ENCODE data around the gene PTTG1IP.
"Not testable (repeated sequence)": the region's sequence is repeated elsewhere in the genome, so short reads cannot be mapped to it uniquely, and the experiment has no call there.

PTTG1IP gene

DNA sequence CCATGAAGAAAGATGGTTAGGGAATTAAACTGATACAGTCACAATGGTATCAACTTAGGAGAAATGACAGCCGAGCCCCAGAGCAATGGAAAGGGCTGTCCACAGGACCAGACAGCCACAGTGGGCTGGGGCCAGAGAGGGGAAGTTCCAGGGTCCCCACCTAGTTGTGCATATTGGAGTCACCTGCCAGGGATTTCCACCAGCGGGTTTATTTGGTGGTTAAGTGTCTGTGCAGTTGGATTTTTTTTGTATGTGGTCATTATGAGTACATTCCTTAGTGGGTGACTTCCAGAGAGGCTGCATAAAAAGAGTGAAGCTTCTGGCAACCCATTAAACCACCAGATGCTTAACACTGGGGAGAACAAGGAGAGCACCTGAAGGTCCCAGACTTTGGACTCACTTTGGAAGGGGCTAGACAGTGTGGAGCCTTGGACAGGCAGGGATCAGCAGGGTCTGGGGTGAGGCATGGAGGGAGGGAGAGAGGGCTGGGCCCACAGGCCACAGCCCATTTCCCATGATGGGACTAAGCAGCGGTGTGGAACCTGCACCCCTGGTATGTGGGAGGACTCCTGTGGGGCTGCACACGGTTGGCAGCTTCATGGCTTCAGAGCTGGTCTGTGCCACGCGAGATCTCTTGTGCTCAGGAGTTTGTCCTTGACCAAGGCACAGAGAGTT, 7.8 kb upstream of the PTTG1IP start:
- DNase-seq (ENCODE audit: low spot score): no peak

DNA sequence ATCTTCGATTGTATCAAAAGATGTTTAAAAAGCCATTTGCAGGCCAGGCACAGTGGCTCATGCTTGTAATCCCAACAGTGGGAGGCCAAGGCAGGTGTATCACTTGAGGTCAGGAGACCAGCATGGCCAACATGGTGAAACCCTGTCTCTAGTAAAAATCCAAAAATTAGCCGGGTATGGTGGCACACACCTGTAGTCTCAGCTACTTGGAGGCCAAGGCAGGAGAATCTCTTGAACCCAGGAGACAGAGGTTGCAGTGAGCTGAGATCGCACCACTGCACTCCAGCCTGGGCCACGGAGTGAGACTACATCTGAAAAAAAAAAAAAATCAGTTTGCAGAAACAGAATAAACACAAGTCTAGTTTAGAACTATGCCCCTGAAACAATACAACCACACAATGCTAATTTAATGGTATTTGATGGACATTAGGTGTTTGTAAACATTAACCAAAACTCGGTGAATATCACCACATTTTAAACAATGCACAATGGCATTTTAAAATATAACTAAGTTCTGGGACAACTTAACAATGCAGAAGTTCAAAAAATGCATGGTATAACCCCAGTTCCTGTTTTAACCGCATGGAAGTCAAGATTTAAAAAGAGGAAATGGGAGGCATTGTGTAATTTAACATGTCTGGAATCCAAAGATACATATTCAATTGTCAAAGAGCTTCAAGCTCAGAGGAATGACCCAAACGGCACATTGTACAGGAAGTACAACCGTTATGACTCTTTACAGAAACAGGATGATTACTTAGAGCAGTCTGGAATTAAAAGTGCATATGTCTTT, 7.1 kb upstream of the PTTG1IP start:
- DNase-seq (ENCODE audit: low spot score): no peak

DNA sequence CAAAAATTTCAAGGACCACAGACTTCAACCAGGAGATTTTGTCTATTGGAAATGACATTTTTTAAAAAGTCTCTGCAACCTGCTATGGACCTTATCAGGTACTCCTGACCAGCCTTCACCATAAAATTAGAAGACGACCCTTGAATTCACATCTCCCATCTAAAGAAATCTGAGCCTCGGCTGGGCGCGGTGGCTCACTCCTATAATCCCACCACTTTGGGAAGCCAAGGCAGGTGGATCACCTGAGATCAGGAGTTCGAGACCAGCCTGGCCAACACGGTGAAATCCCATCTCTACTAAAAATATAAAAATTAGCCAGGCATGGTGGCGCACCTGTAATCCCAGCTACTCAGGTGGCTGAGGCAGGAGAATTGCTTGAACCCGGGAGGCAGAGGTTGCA, 5.7 kb upstream of the PTTG1IP start:
- DNase-seq (ENCODE audit: low spot score): not testable (repeated sequence)

DNA sequence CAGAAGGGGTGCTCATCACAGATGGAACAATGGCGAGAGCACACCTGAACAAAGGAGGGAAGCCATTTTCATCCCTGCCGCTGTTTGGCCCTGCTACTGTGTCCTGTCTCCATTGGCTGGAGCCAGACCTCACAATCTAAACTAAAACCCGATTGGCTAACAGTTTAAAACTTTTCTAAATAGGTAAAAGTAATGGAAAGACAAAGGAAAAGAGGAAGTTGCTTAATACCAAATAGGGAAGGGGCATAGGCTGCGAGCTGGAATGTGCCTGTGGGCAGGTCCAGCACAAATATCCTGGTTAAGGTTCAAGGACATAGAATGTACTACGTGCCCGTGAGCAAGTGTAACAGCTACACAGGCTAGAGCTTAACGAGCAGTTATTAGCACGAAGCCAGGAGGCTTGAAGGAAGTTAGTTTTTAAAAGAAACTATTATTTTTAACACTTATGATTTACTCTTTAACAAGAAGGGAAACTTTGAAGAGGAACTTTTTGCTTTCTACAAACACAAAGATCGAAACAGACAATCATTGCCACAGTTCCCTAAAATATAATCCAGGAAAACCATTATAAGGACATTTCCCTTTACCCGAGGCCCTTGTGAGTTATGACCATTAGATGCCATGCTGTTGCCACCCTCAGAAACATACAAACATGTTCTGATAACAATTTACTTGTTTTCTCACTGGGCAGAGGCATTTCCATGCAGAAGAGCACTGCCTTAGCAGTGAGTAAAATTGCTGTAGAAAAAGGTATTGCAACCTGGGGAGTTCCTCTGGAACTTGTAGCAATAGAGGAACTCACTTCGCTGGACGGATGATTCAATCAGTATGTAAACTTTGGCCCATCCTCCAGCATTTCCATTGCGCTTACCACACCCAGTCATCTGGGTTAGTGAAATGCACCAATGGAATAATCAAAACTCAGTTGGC, 4.8 kb upstream of the PTTG1IP start:
- DNase-seq (ENCODE audit: low spot score): no peak

DNA sequence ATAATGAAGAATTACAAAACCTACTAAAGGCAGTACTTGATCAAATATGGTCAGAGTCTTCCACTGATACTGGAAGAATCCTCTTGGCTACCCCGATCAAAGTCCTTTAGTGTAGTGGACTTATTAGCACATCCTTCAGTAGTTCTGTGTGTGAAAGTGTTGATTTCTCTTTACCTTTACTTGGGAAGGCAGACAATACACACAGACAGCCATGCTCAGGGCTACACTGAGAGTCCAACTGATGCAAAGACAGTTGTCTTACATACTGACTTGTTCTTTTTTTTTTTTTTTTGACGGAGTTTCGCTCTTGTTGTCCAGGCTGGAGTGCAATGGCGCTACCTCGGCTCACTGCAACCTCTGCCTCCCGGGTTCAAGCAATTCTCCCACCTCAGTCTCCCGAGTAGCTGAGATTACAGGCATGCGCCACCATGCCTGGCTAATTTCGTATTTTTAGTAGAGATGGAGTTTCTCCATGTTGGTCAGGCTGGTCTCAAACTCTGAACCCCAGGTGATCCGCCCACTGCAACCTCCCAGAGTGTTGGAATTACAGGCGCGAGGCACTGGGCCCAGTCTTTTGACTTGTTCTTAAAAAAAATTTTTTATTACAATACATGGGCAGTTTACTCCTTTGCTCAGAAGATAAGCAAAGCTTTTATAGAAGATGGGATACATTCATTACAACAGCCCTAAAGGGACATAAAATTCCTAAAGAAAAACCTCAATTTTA, 3.5 kb upstream of the PTTG1IP start:
- DNase-seq (ENCODE audit: low spot score): no peak

DNA sequence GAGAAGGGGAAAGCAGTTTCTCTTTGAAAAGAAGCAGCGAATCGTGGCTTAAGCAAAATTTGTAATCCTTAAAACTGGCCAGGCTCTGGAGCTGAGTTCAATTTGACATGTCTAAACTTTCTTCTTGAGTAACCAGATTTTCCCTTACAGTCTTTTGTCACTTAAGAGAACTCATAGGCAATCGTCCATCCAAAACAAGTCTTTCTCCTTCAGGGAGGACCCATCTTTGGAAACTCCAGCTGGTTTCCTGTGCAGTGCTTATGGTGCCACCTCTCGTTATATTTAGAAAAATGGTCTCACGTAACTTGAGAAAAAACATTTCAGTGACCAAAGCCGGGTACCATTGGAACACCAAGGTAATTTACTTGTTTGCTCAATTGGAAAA, 1.8 kb upstream of the PTTG1IP start:
- DNase-seq (ENCODE audit: low spot score): no peak

DNA sequence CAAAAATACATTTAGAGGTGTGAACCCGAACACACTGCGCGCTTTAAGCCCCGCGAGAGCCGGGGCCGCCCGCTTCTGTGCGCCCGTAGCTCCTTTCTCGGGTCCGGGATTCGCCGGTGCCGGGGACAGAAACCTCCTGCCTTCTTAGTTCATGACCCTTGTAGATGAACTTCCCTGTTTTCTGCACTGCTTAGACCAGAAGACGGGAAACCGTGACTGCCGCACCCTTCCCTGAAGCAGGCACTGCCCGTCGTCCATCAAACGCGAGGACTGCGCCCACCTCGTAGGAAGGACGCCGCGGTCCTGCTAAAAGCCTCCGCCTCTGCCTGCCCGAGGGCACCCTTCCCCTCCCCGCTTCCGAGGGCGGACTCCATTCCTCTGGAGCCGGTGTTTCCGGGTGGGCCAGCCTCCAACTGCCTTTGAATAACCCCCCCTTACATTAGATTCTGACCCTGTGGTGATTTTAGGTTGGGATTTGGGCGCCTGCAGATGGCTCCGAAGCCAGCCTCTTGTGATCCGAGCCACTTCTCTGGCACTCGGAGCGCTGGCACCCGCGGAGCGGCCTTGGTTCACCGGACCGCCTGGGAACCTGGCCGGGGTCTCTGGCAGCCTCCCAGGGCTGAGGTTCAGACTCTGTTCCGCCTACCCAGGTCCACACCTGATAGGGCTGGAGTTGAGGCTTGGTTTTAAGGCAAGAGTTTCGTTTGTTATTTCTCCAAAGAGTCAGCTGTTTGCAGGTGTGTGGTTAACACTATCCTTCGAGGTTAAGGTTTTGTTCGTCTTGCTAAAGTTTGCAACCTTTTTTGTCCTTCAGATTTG, 1.2 kb upstream of the PTTG1IP start:
- DNase-seq (ENCODE audit: low spot score): no peak

DNA sequence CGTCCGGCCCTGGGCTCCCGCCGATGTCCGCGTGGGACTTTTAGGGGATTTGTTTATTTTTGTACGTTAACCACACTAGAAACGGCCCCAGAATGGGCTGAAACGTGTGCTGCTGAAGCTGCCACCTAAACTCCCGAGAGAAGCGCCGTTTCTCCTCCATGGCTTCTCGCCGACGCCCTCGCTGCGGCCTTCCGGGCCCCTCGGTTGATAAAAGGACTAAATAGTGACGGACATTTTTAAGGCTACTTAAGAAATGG, 678 bp upstream of the PTTG1IP start:
- no peak for DNase-seq (ENCODE audit: low spot score)

DNA sequence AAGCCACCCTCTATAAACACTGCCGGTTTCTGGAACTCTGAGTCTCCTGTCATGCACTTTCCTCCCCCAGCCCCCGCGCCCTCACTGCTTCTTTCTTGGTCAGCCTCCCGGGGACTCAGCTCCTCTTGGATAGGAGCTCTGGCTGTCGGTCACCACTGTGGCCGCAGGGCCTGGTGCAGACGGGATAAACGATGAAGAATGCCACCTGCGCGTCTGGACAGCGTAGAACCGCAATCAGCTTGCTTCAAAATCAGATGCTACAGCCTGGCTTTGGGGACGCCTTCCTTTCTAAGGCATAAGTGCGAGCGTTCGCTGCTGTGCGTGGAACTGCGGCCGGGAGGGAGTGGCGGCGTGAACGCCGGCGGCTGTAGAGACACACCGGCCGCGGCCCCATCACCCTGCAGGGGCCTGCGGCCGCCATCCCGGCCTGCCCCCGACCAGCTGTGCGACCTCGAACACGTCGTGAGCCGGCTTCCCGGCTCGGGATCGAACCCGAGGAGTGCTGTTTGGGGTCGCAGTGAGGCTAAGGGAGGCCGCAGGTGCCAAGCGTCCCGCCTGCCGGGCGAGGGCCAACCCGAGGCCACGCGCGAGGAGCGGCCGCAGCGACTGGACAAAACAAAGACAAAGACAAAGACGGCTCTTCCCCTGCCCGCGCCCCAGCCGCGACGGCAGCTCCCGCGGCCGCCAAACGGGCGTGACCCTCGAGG, 688 bp downstream of the PTTG1IP start:
- DNase-seq (ENCODE audit: low spot score): no peak

DNA sequence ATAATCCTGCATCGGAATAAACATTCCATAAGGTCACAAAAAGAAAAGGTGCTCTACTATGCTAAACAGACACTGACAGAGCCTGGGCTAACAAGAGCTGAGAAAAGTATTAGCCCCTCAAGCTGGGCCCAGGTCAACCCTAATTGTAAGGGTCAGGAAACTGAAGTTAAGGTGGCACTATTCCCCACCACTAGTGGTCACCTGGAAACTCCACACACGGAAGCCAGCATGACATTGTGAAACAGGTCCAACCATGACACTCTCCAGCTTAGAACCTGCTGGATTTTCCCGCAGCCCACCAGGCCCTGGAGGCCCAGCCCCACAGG, 1.2 kb downstream of the PTTG1IP start:
- no peak for DNase-seq (ENCODE audit: low spot score)

DNA sequence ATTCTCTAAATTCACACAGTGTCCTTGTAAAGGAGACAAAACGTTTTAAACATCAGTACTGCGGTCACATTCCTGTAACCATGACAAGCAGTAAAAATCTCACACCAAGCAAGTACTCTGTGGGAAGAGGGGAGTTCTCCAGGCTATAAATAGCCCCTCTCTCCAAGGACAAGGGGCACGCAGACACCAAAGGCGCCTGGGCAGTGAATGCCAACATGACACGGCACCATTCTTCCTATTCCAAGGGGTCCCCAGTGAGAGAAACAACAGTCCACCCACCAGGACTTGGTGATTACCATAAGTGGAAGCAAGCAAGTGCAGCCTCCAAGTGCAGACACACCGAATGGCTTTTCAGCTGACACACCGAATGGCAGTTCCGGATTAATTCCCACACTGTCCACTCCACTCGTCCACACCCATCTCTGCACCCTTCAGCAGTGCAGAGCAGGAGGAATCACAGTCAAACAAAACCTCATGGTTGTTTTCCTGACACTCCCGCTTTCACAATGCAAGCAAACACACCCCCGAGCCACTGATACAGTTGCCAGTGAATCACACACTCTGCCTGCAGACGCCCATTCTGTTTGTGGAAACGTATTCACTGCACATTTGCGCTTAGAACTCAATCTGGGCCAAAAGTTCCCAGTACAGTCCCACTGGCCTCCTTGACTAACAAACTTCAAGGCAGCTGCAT, 1.8 kb downstream of the PTTG1IP start:
- DNase-seq (ENCODE audit: low spot score): no peak

DNA sequence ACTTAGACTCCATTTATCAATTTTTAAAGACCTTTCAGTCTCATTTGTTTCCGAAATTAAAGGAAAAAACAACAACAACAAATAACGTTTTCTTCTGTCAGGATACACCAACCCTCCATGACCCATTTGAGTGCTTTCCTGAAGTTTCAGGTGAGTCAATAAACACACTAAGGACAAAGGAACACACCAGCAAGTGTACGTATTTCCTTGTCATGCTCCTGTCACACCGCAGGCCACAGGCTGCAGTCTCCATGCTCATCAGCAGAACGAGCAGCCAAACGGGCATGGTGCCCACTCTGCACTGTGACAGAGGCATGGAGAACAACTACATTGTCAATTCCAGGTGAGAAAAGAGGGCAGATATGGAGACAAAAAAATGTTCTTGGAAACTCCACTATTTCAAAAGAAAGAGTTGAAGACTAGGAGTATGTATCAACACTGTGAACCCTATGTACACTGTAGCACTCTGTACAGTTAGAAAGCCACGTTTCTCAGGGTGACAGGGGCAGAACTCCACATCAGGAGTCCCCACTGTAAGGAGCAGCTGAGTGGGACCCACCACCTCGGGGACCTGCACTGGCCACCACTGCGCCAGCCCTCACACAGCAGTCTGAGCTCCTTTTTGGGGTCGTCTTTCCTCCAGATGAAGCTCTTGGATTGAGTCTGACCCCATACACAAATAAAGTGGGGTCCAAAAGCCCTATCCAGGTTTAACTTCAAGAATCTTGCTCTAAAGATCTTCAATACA, 2.6 kb downstream of the PTTG1IP start:
- no peak for DNase-seq (ENCODE audit: low spot score)

DNA sequence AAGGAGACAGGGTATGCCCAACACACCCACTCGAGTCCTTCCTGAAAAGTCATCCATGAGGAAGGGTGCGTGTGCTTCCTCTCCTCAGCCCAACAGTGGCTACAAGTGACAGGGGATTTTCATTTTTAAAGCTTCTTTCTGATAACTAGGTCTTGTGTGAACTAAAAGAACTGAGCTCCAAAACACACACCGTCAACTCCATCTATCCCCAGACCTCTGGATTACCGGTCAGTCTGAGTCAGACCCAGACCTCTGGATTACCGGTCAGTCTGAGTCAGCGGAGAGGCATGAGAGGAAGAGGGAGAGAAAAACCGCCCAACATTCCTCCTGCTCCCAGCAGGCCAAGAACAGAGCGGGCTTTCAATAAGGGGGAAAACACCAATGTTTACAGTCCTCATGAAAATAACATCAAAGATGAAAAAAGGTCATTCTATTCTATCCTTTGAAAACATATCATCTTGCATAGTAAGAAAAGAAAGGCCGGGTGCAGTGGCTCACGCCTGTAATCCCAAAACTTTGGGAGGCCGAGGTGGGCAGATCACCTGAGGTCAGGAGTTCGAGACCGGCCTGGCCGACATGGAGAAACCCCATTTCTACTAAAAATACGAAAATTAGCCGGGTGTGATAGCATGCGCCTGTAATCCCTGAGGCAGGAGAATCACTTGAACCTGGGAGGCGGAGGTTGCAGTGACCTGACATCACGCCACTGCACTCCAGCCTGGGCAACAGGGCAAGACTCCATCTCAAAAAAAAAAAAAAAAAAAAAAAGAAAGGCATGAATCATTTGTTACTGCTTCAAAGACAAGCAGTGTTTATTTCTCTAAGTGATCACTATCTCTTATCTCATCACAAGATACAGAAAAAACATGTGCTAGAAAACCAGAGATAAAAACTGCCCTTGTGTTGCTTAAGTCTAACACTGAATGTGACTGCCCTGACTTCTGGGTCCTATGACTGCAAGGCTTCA, 3.4 kb downstream of the PTTG1IP start:
- no peak for DNase-seq (ENCODE audit: low spot score)

DNA sequence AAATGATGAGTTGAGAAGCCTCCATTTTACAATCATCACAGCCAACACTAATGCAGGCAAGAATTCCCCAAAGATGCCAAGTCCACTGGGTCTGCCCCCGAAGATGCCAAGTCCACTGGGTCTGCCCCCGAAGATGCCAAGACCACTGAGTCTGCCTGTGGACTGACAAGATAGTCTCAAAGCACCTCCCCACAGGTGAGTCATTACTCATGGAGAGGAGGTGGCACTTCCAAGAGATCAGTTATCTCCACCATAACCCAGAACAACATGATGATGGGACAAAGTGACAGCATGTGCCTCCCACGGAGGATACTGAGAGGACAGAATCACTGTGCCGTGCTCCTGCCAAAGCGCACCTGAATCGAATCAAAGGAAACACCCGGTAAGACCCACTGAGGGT, 4.8 kb downstream of the PTTG1IP start:
- DNase-seq (ENCODE audit: low spot score): no peak

DNA sequence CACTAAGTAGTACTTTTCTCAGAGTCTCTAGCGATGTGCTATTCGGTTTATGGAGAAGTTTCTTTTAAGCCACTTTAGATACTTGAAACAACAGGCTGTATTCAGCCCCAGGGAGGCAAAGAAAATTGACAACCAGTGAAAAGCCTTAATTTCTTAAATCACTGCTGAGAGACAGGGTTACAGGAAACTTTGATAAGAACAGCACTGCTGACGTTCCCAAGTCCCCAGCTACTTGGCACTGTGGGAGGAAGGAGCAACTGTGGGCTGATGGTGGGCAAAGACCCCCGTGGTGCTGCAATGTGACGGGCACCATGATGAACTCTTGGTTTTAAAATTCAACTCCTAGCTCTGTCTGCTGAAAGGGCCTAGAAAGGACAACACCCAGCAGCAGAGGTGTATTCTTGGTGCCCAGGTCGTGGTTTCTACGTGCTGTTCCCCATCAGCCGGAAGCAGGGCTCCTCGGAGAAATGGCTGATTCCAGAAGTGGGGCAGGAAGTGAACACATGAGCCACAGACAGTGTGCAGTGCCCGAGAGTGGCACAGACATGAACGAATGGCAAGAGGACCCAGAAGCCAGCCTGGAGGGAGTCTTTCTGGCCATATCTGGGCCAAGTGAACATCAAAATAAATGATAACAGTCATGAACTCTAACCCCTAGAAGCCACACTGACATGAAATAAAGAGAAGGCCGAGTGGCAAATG, 5.3 kb downstream of the PTTG1IP start:
- no peak for DNase-seq (ENCODE audit: low spot score)

DNA sequence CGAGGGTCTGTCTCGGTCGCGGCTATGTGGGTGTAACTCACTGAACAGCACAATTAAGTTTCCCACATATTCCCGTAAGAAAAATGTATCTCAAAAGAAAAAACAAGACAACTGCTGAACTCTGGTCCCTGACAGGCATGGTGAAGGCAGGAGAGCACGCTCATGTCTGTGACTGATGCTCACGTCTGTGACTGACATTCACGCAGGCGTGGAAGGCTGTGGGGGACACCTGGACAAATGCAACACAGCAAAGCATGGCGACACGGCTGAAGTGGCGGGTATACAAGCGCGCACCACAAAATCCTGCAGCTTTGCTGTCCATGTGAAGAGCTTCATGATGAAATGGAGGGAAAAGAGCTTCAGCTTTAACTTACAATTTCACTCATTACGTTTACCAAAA, 6.0 kb downstream of the PTTG1IP start:
- DNase-seq (ENCODE audit: low spot score): no peak

DNA sequence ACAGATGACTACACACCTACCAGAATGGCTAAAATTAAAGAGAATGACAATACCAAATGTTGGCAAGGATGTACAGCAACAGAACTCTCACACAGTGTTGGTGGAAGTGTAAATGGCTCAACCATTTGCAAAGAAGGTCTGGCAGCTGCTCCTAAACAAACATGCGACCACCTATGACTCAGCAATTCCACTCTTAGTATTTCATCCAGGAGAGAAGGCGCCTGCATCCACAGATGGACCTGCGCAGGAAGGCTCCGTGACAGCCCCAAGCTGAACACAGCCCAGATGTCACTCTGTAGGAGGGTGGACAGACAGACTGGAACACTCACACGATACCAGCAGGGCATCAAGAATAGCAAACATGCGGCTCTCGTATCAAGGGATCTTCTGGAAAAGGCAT, 6.7 kb downstream of the PTTG1IP start:
- DNase-seq (ENCODE audit: low spot score): no peak

Data from left forelimb (tissue), 1 donor.